WTC11 (cell line): ENCODE results near the gene TWIST2. TPM values are rescaled to one million over a fixed set of nuclear protein-coding genes. Genes with fewer than 3 reads are reported as not detected.

ENCODE experiments used
- ATAC-seq: fragments of 200-7000 bp; cut with Tn5 transposase; 2 replicates; pipeline ENCODE4 v1.10.0; 2021; ENCODE audit warnings: mild to moderate bottlenecking, moderate library complexity
- CTCF ChIA-PET: fragments of 300-600 bp; sonication (Branson Sonifier 250); formaldehyde crosslinking; loops from one replicate; lab custom pipeline; 2021; ENCODE audit warnings: antibody characterized with exemption; lab: Charles Lee
- POLR2A ChIA-PET: fragments of 350-600 bp; sonication (Branson Sonifier 250); formaldehyde crosslinking; loops from one replicate; lab custom pipeline; 2021; ENCODE audit warnings: antibody characterized with exemption; lab: Charles Lee
- DNase-seq: peaks from one replicate; pipeline ENCODE4 v3.0.0; 2021; ENCODE audit warnings: low spot score
- H3K27ac Mint-ChIP-seq: 2 replicates; pipeline ENCODE4 v1.8.0; 2021; ENCODE audit warnings: mixed read lengths
- H3K27me3 Mint-ChIP-seq: 2 replicates; pipeline ENCODE4 v1.8.0; 2021; ENCODE audit warnings: low read depth, mild to moderate bottlenecking, moderate library complexity, mixed read lengths
- H3K36me3 Mint-ChIP-seq: 2 replicates; pipeline ENCODE4 v1.8.0; 2021; ENCODE audit warnings: mixed read lengths
- H3K4me1 Mint-ChIP-seq: 2 replicates; pipeline ENCODE4 v1.8.0; 2022; ENCODE audit warnings: mixed read lengths
- H3K4me3 Mint-ChIP-seq: 2 replicates; pipeline ENCODE4 v1.8.0; 2021; ENCODE audit warnings: mild to moderate bottlenecking, moderate library complexity, mixed read lengths
- H3K9me3 Mint-ChIP-seq: 2 replicates; pipeline ENCODE4 v1.8.0; 2021; ENCODE audit warnings: mixed read lengths
- CREM ChIP-seq: sonication (generic); formaldehyde crosslinking; IDR thresholded peaks from 2 replicates; pipeline ENCODE4 v1.8.1; 2022; ENCODE audit warnings: mild to moderate bottlenecking, missing genetic modification reagents, moderate library complexity
- E2F1 ChIP-seq: sonication (generic); formaldehyde crosslinking; IDR thresholded peaks from 2 replicates; pipeline ENCODE4 v1.8.0; 2022; ENCODE audit warnings: mild to moderate bottlenecking, missing genetic modification reagents
- ESRRA ChIP-seq: sonication (generic); formaldehyde crosslinking; IDR thresholded peaks from 2 replicates; pipeline ENCODE4 v1.8.1; 2022; ENCODE audit warnings: mild to moderate bottlenecking, missing genetic modification reagents, borderline replicate concordance
- ETV6 ChIP-seq: sonication (generic); formaldehyde crosslinking; IDR thresholded peaks from 2 replicates; pipeline ENCODE4 v1.8.1; 2022; ENCODE audit warnings: mild to moderate bottlenecking, missing genetic modification reagents
- IRF1 ChIP-seq: sonication (generic); formaldehyde crosslinking; IDR thresholded peaks from 2 replicates; pipeline ENCODE4 v1.8.0; 2023; ENCODE audit warnings: missing genetic modification reagents
- JAZF1 ChIP-seq: fragments of 250-450 bp; sonication (Bioruptor Pico); IDR thresholded peaks from 2 replicates; pipeline ENCODE4 v1.9.0; 2021; ENCODE audit warnings: moderate library complexity, mild to moderate bottlenecking, inconsistent platforms
- JUN ChIP-seq: sonication (generic); formaldehyde crosslinking; IDR thresholded peaks from 2 replicates; pipeline ENCODE4 v1.8.0; 2023; ENCODE audit warnings: mild to moderate bottlenecking, missing genetic modification reagents
- NFATC4 ChIP-seq: fragments of 250-450 bp; sonication (Bioruptor Pico); IDR thresholded peaks from 2 replicates; pipeline ENCODE4 v1.9.0; 2021; ENCODE audit warnings: mild to moderate bottlenecking
- NR2C2 ChIP-seq: sonication (generic); formaldehyde crosslinking; IDR thresholded peaks from 2 replicates; pipeline ENCODE4 v1.8.0; 2022; ENCODE audit warnings: mild to moderate bottlenecking, missing genetic modification reagents
- NR3C1 ChIP-seq: sonication (generic); formaldehyde crosslinking; conservative IDR thresholded peaks from 2 replicates; pipeline ENCODE4 v1.8.1; 2023; ENCODE audit warnings: low read depth, mild to moderate bottlenecking, missing genetic modification reagents
- PRDM15 ChIP-seq: sonication (generic); formaldehyde crosslinking; IDR thresholded peaks from 2 replicates; pipeline ENCODE4 v1.8.0; 2022; ENCODE audit warnings: missing genetic modification reagents
- SMAD4 ChIP-seq: sonication (generic); formaldehyde crosslinking; IDR thresholded peaks from 2 replicates; pipeline ENCODE4 v1.8.0; 2022; ENCODE audit warnings: mild to moderate bottlenecking, missing genetic modification reagents
- ZBTB43 ChIP-seq: sonication (generic); formaldehyde crosslinking; IDR thresholded peaks from 2 replicates; pipeline ENCODE4 v1.8.1; 2023; ENCODE audit warnings: mild to moderate bottlenecking, missing genetic modification reagents
- ZMAT4 ChIP-seq: fragments of 250-450 bp; sonication (Bioruptor Pico); IDR thresholded peaks from 2 replicates; pipeline ENCODE4 v1.9.0; 2021; ENCODE audit warnings: mild to moderate bottlenecking
- ZNF138 ChIP-seq: sonication (generic); formaldehyde crosslinking; conservative IDR thresholded peaks from 2 replicates; pipeline ENCODE4 v1.8.1; 2022; ENCODE audit warnings: mild to moderate bottlenecking, moderate library complexity, missing genetic modification reagents
- ZNF317 ChIP-seq: sonication (generic); formaldehyde crosslinking; IDR thresholded peaks from 2 replicates; pipeline ENCODE4 v1.8.1; 2023; ENCODE audit warnings: low read depth, mild to moderate bottlenecking, moderate library complexity, missing genetic modification reagents, borderline replicate concordance
- ZNF396 ChIP-seq: fragments of 250-450 bp; sonication (Bioruptor Pico); IDR thresholded peaks from 2 replicates; pipeline ENCODE4 v1.8.0; 2021; ENCODE audit warnings: mild to moderate bottlenecking, moderate library complexity, borderline replicate concordance
- total RNA-seq: library from RNA; stranded (reverse); gene quantifications from 3 replicates; pipeline ENCODE4 v1.2.3, GENCODE V29; 2021
- TF ChIP-seq, protein P1 (sequence below): sonication (generic); formaldehyde crosslinking; conservative IDR thresholded peaks from 2 replicates; pipeline ENCODE4 v1.8.1; 2022; ENCODE audit warnings: mild to moderate bottlenecking, missing genetic modification reagents
- TF ChIP-seq, protein P2 (sequence below): sonication (generic); formaldehyde crosslinking; IDR thresholded peaks from 2 replicates; pipeline ENCODE4 v1.8.1; 2023; ENCODE audit warnings: mild to moderate bottlenecking, missing genetic modification reagents, moderate library complexity
- TF ChIP-seq, protein P3 (sequence below): sonication (generic); formaldehyde crosslinking; IDR thresholded peaks from 2 replicates; pipeline ENCODE4 v1.8.0; 2023; ENCODE audit warnings: mild to moderate bottlenecking, missing genetic modification reagents

Gene TWIST2
- total RNA-seq, 1 experiment from 2014 or later: 5.7 TPM

GRCh38 chr2:238898534-238899281, 50.8 kb downstream of the TWIST2 start (continued):
- no peak for TF ChIP-seq E2F1 (CRISPR knock-in tag)
- no peak for TF ChIP-seq NR3C1 (CRISPR knock-in tag)
- no peak for TF ChIP-seq PRDM15 (CRISPR knock-in tag)

- Mint-ChIP-seq H3K27me3 (no peaks in the 10 kb centered on the region), H3K4me3 (no peak overlapping the region), H3K4me1 (peaks cover 2% of the 10 kb centered on the region; the same call in 1 of the 2 replicates), H3K36me3 (no peaks in the 10 kb centered on the region), H3K27ac (no peak overlapping the region), H3K9me3 (no peaks in the 10 kb centered on the region)
- ATAC-seq: no peak
- POLR2A ChIA-PET: no interaction called here
- CTCF ChIA-PET: interaction anchor here (1.9 kb wide), 1 partner anchor 24 kb away, joined by 5 read pairs; no protein-coding TSS in a partner anchor
- TF ChIP-seq CREM: no peak
- no peak for DNase-seq
These were observed 51.5 kb downstream of the TWIST2 start for GRCh38 chr2:238899386-238899785.

- no peaks in the 10 kb centered on the region for H3K27me3 Mint-ChIP-seq
- ATAC-seq (no peak), DNase-seq (no peak)
- no peak overlapping the region for H3K4me3 Mint-ChIP-seq
- CTCF ChIA-PET: interaction anchor here (1.0 kb wide), 1 partner anchor 25 kb away, joined by 3 read pairs; no protein-coding TSS in a partner anchor
- H3K36me3 Mint-ChIP-seq: no peaks in the 10 kb centered on the region
- POLR2A ChIA-PET: no interaction called here
- H3K4me1 Mint-ChIP-seq: no peaks in the 10 kb centered on the region; the same call in 1 of the 2 replicates
- H3K9me3 Mint-ChIP-seq: no peaks in the 10 kb centered on the region
- H3K27ac Mint-ChIP-seq: no peak overlapping the region
- no peak for TF ChIP-seq JUN (CRISPR knock-in tag)
- no peak for TF ChIP-seq NFATC4
- no peak for TF ChIP-seq ESRRA
- no peak for TF ChIP-seq ZNF396 (CRISPR knock-in tag)
- TF ChIP-seq, protein P1, sequence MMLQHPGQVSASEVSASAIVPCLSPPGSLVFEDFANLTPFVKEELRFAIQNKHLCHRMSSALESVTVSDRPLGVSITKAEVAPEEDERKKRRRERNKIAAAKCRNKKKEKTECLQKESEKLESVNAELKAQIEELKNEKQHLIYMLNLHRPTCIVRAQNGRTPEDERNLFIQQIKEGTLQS (CRISPR knock-in tag): no peak
- no peak for TF ChIP-seq JAZF1 (CRISPR knock-in tag)
- TF ChIP-seq IRF1 (CRISPR knock-in tag): no peak
- TF ChIP-seq ETV6 (CRISPR knock-in tag): no peak
- TF ChIP-seq, protein P2, sequence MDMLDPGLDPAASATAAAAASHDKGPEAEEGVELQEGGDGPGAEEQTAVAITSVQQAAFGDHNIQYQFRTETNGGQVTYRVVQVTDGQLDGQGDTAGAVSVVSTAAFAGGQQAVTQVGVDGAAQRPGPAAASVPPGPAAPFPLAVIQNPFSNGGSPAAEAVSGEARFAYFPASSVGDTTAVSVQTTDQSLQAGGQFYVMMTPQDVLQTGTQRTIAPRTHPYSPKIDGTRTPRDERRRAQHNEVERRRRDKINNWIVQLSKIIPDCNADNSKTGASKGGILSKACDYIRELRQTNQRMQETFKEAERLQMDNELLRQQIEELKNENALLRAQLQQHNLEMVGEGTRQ (CRISPR knock-in tag): no peak
- TF ChIP-seq, protein P3, sequence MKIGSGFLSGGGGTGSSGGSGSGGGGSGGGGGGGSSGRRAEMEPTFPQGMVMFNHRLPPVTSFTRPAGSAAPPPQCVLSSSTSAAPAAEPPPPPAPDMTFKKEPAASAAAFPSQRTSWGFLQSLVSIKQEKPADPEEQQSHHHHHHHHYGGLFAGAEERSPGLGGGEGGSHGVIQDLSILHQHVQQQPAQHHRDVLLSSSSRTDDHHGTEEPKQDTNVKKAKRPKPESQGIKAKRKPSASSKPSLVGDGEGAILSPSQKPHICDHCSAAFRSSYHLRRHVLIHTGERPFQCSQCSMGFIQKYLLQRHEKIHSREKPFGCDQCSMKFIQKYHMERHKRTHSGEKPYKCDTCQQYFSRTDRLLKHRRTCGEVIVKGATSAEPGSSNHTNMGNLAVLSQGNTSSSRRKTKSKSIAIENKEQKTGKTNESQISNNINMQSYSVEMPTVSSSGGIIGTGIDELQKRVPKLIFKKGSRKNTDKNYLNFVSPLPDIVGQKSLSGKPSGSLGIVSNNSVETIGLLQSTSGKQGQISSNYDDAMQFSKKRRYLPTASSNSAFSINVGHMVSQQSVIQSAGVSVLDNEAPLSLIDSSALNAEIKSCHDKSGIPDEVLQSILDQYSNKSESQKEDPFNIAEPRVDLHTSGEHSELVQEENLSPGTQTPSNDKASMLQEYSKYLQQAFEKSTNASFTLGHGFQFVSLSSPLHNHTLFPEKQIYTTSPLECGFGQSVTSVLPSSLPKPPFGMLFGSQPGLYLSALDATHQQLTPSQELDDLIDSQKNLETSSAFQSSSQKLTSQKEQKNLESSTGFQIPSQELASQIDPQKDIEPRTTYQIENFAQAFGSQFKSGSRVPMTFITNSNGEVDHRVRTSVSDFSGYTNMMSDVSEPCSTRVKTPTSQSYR (CRISPR knock-in tag): no peak
- no peak for TF ChIP-seq SMAD4 (CRISPR knock-in tag)
- TF ChIP-seq NR2C2 (CRISPR knock-in tag): no peak
- TF ChIP-seq ZBTB43 (CRISPR knock-in tag): no peak
- no peak for TF ChIP-seq ZNF138 (CRISPR knock-in tag)
- no peak for TF ChIP-seq ZNF317 (CRISPR knock-in tag)
- no peak for TF ChIP-seq ZMAT4 (CRISPR knock-in tag)
These were observed 52.6 kb downstream of the TWIST2 start for GRCh38 chr2:238900511-238900910.
